Measurements from ENCODE around the gene SIRT6.

GRCh38 chr19:4213116-4213515 lies 30.8 kb upstream of the SIRT6 start:
- TF ChIP-seq EP300 (IDR thresholded peaks at IDR 0.05; ENCODE audit: borderline replicate concordance) (no peak), CEBPB (IDR thresholded peaks at IDR 0.05) (no peak), REST (IDR thresholded peaks at IDR 0.05; ENCODE audit: low read depth) (no peak), TAF1 (IDR thresholded peaks at IDR 0.05; ENCODE audit: low read depth) (no peak), FOXM1 (IDR thresholded peaks at IDR 0.05; ENCODE audit: borderline replicate concordance, low read depth) (no peak), CREB1 (IDR thresholded peaks at IDR 0.05; ENCODE audit: low read depth) (no peak), RAD21 (IDR thresholded peaks at IDR 0.05; ENCODE audit: low read depth) (no peak), ZBTB7A (IDR thresholded peaks at IDR 0.05; ENCODE audit: low read depth) (no peak), EGR1 (IDR thresholded peaks at IDR 0.05) (no peak), YY1 (IDR thresholded peaks at IDR 0.05; ENCODE audit: low read depth) (no peak)
- TF ChIP-seq, protein P1, sequence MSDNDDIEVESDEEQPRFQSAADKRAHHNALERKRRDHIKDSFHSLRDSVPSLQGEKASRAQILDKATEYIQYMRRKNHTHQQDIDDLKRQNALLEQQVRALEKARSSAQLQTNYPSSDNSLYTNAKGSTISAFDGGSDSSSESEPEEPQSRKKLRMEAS (IDR thresholded peaks at IDR 0.05): no peak

All from Ishikawa (cell line).